Omental fat pad (tissue), 4 donors: ENCODE measurements around the gene UNC5A. TPM values are rescaled to one million over a fixed set of nuclear protein-coding genes. Genes with fewer than 3 reads are reported as not detected.

Experiments used
- ATAC-seq: fragments of 150-250 bp; one replicate; pipeline ENCODE4 v1.9.1; 2016; ENCODE audit warnings: mild to moderate bottlenecking, moderate library complexity; ENCODE audit not compliant: low FRiP score
- DNase-seq: peaks from one replicate; pipeline ENCODE4 v3.0.0-alpha.2; 2019; ENCODE audit warnings: low spot score
- total RNA-seq, 4 donors: library from RNA; depleted of rRNA; stranded (reverse); fragments of >200 nt; gene quantifications; one replicate each; pipeline ENCODE4 v1.1.0, GENCODE V29; 2016
- TF ChIP-seq, protein P1 (sequence below), 3 donors: fragments of 450-650 bp; IDR thresholded peaks; one replicate each; pipeline ENCODE4 v1.5.1; 2016 to 2017; ENCODE audit warnings: antibody characterized with exemption in 3 of 3, mild to moderate bottlenecking in 3 of 3, moderate library complexity in 2 of 3

UNC5A gene
- total RNA-seq, 4 donors from 2014 or later, result 0.12 to 0.75 (median 0.28) TPM; not detected in 1

GRCh38 chr5:176832162-176832561 is 21.8 kb downstream of the UNC5A start:
- ATAC-seq (no peak), DNase-seq (no peak)
- TF ChIP-seq, protein P1, sequence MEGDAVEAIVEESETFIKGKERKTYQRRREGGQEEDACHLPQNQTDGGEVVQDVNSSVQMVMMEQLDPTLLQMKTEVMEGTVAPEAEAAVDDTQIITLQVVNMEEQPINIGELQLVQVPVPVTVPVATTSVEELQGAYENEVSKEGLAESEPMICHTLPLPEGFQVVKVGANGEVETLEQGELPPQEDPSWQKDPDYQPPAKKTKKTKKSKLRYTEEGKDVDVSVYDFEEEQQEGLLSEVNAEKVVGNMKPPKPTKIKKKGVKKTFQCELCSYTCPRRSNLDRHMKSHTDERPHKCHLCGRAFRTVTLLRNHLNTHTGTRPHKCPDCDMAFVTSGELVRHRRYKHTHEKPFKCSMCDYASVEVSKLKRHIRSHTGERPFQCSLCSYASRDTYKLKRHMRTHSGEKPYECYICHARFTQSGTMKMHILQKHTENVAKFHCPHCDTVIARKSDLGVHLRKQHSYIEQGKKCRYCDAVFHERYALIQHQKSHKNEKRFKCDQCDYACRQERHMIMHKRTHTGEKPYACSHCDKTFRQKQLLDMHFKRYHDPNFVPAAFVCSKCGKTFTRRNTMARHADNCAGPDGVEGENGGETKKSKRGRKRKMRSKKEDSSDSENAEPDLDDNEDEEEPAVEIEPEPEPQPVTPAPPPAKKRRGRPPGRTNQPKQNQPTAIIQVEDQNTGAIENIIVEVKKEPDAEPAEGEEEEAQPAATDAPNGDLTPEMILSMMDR (IDR thresholded peaks at IDR 0.05), result no peak

DNA sequence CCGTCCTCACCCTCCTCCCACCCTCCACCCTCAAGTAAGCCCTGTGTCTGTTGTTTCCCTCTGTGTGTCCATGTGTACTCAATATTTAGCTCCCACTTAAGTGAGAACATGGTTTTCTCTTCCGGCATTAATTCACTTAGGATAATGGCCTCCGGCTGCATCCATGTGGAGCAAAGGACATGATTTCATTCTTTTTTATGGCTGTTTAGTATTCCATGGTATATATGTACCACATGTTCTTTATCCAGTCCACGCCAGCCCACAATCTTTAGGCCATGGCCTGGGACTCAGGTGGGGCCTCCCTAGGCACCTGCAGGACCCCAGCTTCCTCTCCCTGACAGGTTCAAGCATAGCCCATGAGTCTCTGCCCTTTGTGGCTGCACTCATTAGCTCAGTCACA is 22.9 kb downstream of the UNC5A start:
- TF ChIP-seq, protein P1 (IDR thresholded peaks at IDR 0.05), result no peak
- DNase-seq, result no peak
- ATAC-seq, result no peak

GRCh38 chr5:176835918-176836317 is 25.6 kb downstream of the UNC5A start:
- TF ChIP-seq, protein P1 (IDR thresholded peaks at IDR 0.05), result no peak
- ATAC-seq, result no peak
- no peak for DNase-seq

- ATAC-seq, result peak; percentile 7
- TF ChIP-seq, protein P1 (IDR thresholded peaks at IDR 0.05), result no peak
- DNase-seq, result no peak
Observed at GRCh38 chr5:176836811-176837706, 26.7 kb downstream of the UNC5A start.

DNA sequence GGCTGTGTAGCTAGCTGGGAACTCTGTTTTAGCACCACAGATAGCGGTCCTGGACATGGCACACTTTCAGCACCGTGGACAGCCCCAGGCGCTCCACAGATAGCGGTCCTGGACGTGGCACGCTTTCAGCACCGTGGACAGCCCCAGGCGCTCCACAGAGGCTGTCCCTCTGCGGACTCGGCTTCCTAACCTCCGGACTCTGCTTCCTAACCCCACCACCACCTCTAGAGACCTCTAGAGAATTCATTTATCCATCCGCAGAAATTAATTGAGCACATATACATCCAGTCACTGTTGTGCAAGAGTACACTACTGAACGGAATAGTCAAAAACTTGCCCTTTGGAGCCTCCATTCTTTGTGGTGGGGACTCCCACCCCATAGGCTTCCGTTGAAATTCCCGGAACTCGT is 27.4 kb downstream of the UNC5A start:
- TF ChIP-seq, protein P1 (IDR thresholded peaks at IDR 0.05), result no peak

DNA sequence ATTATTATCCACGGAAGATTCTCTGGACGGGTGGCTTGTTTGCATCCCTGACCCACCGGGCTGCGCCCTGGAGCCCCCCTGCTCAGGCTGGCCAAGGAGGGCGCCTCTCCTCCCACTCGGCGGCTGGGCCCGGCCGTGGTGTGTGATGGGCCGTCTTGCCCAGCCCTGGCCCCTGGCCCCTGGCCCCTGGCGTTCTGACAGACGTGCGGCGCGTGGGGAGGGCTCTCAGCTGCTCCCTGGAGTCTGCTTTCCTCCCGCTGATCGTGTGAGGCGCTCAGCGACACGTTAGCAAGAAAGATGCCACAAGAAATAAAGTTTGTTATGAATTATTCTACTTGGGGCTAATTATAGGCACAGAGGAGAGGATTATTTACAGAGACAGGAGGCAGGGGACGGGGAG is 33.3 kb downstream of the UNC5A start:
- no peak for ATAC-seq
- no peak for DNase-seq
- TF ChIP-seq, protein P1 (IDR thresholded peaks at IDR 0.05), result no peak

More for the DNA sequence above, 27.4 kb downstream of the UNC5A start:
- DNase-seq (peak; percentile 67), ATAC-seq (peak; percentile 79)

- no peak for ATAC-seq
- TF ChIP-seq, protein P1 (IDR thresholded peaks at IDR 0.05), result no peak
- DNase-seq, result no peak
Observed at GRCh38 chr5:176844281-176844680, 33.9 kb downstream of the UNC5A start.
